A549 (cell line): ENCODE data around the gene CNTN4. TPM values are rescaled to one million over a fixed set of nuclear protein-coding genes. Genes with fewer than 3 reads are reported as not detected.
A peak's percentile ranks its signal among the peaks of the same experiment; 100 is the strongest.

Experiments
- ATAC-seq, 2 experiments: fragments of 200-7000 bp in 1 of 2; fragments of >200 bp in 1 of 2; cut with Nextera tagmentation in 1 of 2; cut with Tn5 transposase in 1 of 2; 3 replicates each; pipeline versions ENCODE4 v1.8.0 to v1.9.1; 2018 to 2020; ENCODE audit warnings: mild to moderate bottlenecking in 1 of 2, moderate library complexity in 1 of 2
- CTCF ChIA-PET: fragments of 300-600 bp; sonication (Branson Sonifier 250); formaldehyde crosslinking; extraction: SDS; loops from one replicate; lab custom pipeline; 2021; ENCODE audit warnings: antibody characterized with exemption, inconsistent platforms; lab: Yijun Ruan, JAX
- POLR2A ChIA-PET: fragments of 350-600 bp; formaldehyde crosslinking; extraction: SDS; loops from one replicate; lab custom pipeline; 2021; ENCODE audit warnings: antibody characterized with exemption, inconsistent platforms; lab: Yijun Ruan, JAX
- DNase-seq, 2 experiments: peaks; one replicate each; pipeline versions ENCODE4 v3.0.0 to v3.0.0-alpha.2; 2011 to 2016; ENCODE audit warnings: low read depth in 1 of 2, low spot score in 1 of 2
- FAIRE-seq: peaks from 2 replicates; lab custom pipeline; 2011; peaks lifted over from hg19 to GRCh38; lab: Jason Lieb, UNC
- H3K27ac ChIP-seq, 2 experiments: fragments of >200 bp; sonication (Bioruptor Twin); formaldehyde crosslinking; 3 replicates each; pipeline ENCODE4 v1.5.1; 2016 to 2017
- H3K4me1 ChIP-seq: fragments of >200 bp; sonication (Bioruptor Twin); formaldehyde crosslinking; 3 replicates; pipeline ENCODE4 v1.6.1; 2016
- H3K4me2 ChIP-seq: fragments of >200 bp; sonication (Bioruptor Twin); formaldehyde crosslinking; 3 replicates; pipeline ENCODE4 v1.6.1; 2016
- H3K4me3 ChIP-seq: fragments of >200 bp; sonication (Bioruptor Twin); formaldehyde crosslinking; 3 replicates; pipeline ENCODE4 v1.5.1; 2016
- H3K9me3 ChIP-seq: fragments of >200 bp; sonication (Bioruptor Twin); formaldehyde crosslinking; 3 replicates; pipeline ENCODE4 v1.6.1; 2016
- ATOH8 ChIP-seq: fragments of 250-450 bp; sonication (Bioruptor Pico); IDR thresholded peaks from 2 replicates; pipeline ENCODE4 v1.5.0; 2020; ENCODE audit warnings: low read depth, mild to moderate bottlenecking, moderate library complexity
- CBX2 ChIP-seq: fragments of 200-600 bp; sonication (generic); IDR thresholded peaks from 2 replicates; pipeline ENCODE4 v1.6.1; 2016; ENCODE audit warnings: low read depth, mild to moderate bottlenecking, borderline replicate concordance
- CHD2 ChIP-seq: fragments of 150-350 bp; IDR thresholded peaks from 2 replicates; pipeline ENCODE4 v1.6.1; 2014; ENCODE audit warnings: low read length; ENCODE audit not compliant: partially characterized antibody
- CHD4 ChIP-seq: fragments of 200-600 bp; sonication (generic); IDR thresholded peaks from 2 replicates; pipeline ENCODE4 v1.6.1; 2016; ENCODE audit warnings: antibody characterized with exemption, mild to moderate bottlenecking, borderline replicate concordance
- FOSB ChIP-seq: fragments of 250-450 bp; sonication (Bioruptor Pico); IDR thresholded peaks from 2 replicates; pipeline ENCODE4 v1.5.0; 2020; ENCODE audit warnings: mild to moderate bottlenecking, moderate library complexity
- HOXA7 ChIP-seq: fragments of 250-450 bp; sonication (Bioruptor Pico); IDR thresholded peaks from 2 replicates; pipeline ENCODE4 v1.5.0; 2020; ENCODE audit warnings: mild to moderate bottlenecking, moderate library complexity
- HOXB5 ChIP-seq: fragments of 250-450 bp; sonication (Bioruptor Pico); IDR thresholded peaks from 2 replicates; pipeline ENCODE4 v1.5.0; 2020; ENCODE audit warnings: mild to moderate bottlenecking, moderate library complexity
- JUN ChIP-seq, 2 experiments: fragments of >200 bp; sonication (Bioruptor Twin); formaldehyde crosslinking; IDR thresholded peaks; 2 replicates in 1 of 2; 3 replicates in 1 of 2; pipeline ENCODE4 v1.6.1; 2016 to 2017
- MAFK ChIP-seq: fragments of 450-650 bp; IDR thresholded peaks from 2 replicates; pipeline ENCODE4 v1.6.1; 2014; ENCODE audit not compliant: partially characterized antibody
- MAZ ChIP-seq: fragments of 150-350 bp; IDR thresholded peaks from 2 replicates; pipeline ENCODE4 v1.6.1; 2014; ENCODE audit warnings: antibody characterized with exemption, low read depth, low read length, borderline replicate concordance
- MYC ChIP-seq: IDR thresholded peaks from 2 replicates; pipeline ENCODE4 v1.6.1; 2012; ENCODE audit warnings: mild to moderate bottlenecking, inconsistent platforms, low read length, improper control_type of control experiment, borderline replicate concordance
- PHF8 ChIP-seq: fragments of 200-600 bp; sonication (generic); IDR thresholded peaks from 2 replicates; pipeline ENCODE4 v1.6.1; 2016; ENCODE audit warnings: low read depth, mild to moderate bottlenecking, antibody characterized with exemption, moderate library complexity, borderline replicate concordance
- RFX5 ChIP-seq: fragments of 450-650 bp; IDR thresholded peaks from 2 replicates; pipeline ENCODE4 v1.7.1; 2014; ENCODE audit warnings: antibody characterized with exemption, mild to moderate bottlenecking, moderate library complexity
- SMC3 ChIP-seq: fragments of >200 bp; sonication (Bioruptor Twin); formaldehyde crosslinking; IDR thresholded peaks from 3 replicates; pipeline ENCODE4 v1.6.1; 2018; ENCODE audit warnings: inconsistent platforms
- ZC3H11A ChIP-seq: fragments of 450-650 bp; IDR thresholded peaks from 2 replicates; pipeline ENCODE4 v1.6.1; 2014; ENCODE audit warnings: antibody characterized with exemption, mild to moderate bottlenecking
- ZNF302 ChIP-seq: fragments of 250-450 bp; sonication (Bioruptor Pico); IDR thresholded peaks from 2 replicates; pipeline ENCODE4 v1.9.0; 2021; ENCODE audit warnings: inconsistent platforms, mild to moderate bottlenecking, moderate library complexity
- WGBS: methylation state at CpG from one replicate; pipeline ENCODE4 v1.1.6; 2017; ENCODE audit errors: missing lambda C conversion rate; 5-methylcytosine and 5-hydroxymethylcytosine counted together
- polyA plus RNA-seq, 4 experiments: library from polyadenylated mRNA; depleted of rRNA in 3 of 4; stranded (reverse); fragments of >200 nt; fragmentation: RNase III in 1 of 4; extraction: RNeasy Plus Mini Kit Qiagen cat#74134 plus additional on column Dnase treatment in 1 of 4; gene quantifications; 2 replicates in 3 of 4; 3 replicates in 1 of 4; pipeline ENCODE4 v1.2.3, GENCODE V29; 2011 to 2017
- TF ChIP-seq, protein P1 (sequence below): fragments of 150-350 bp; IDR thresholded peaks from 2 replicates; pipeline ENCODE4 v1.6.1; 2014; ENCODE audit warnings: low read depth, mild to moderate bottlenecking, low read length
- TF ChIP-seq, protein P2 (sequence below): fragments of >200 bp; sonication (Bioruptor Twin); formaldehyde crosslinking; IDR thresholded peaks from 3 replicates; pipeline ENCODE4 v1.5.1; 2016
- TF ChIP-seq, protein P3 (sequence below): fragments of 450-650 bp; IDR thresholded peaks from 2 replicates; pipeline ENCODE4 v1.6.1; 2014; ENCODE audit warnings: antibody characterized with exemption

The CNTN4 gene
- polyA plus RNA-seq, 2 of the 4 experiments (the other 2 are of a cell fraction): 0.03 TPM; not detected in 1

- DNase-seq (no peak), FAIRE-seq (no peak), ATAC-seq (no peak)
- Histone ChIP-seq H3K4me3 (no peak overlapping the region), H3K4me2 (no peak overlapping the region), H3K9me3 (no peaks in the 10 kb centered on the region), H3K4me1 (no peaks in the 10 kb centered on the region), H3K27ac (no peak overlapping the region)
- POLR2A ChIA-PET: no interaction called here
- CTCF ChIA-PET: no interaction called here
- 0% methylated on average over 1 of the region's 1 CpG for WGBS
- TF ChIP-seq ZC3H11A (no peak), MAFK (no peak)
Measured at GRCh38 chr3:3059645-3060044, 961.0 kb downstream of the CNTN4 start.

- POLR2A ChIA-PET: no interaction called here
- no peak for TF ChIP-seq ATOH8 (CRISPR knock-in tag)
- TF ChIP-seq, protein P1, sequence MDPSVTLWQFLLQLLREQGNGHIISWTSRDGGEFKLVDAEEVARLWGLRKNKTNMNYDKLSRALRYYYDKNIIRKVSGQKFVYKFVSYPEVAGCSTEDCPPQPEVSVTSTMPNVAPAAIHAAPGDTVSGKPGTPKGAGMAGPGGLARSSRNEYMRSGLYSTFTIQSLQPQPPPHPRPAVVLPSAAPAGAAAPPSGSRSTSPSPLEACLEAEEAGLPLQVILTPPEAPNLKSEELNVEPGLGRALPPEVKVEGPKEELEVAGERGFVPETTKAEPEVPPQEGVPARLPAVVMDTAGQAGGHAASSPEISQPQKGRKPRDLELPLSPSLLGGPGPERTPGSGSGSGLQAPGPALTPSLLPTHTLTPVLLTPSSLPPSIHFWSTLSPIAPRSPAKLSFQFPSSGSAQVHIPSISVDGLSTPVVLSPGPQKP: no peak
- TF ChIP-seq MAZ: no peak
- TF ChIP-seq, protein P2, sequence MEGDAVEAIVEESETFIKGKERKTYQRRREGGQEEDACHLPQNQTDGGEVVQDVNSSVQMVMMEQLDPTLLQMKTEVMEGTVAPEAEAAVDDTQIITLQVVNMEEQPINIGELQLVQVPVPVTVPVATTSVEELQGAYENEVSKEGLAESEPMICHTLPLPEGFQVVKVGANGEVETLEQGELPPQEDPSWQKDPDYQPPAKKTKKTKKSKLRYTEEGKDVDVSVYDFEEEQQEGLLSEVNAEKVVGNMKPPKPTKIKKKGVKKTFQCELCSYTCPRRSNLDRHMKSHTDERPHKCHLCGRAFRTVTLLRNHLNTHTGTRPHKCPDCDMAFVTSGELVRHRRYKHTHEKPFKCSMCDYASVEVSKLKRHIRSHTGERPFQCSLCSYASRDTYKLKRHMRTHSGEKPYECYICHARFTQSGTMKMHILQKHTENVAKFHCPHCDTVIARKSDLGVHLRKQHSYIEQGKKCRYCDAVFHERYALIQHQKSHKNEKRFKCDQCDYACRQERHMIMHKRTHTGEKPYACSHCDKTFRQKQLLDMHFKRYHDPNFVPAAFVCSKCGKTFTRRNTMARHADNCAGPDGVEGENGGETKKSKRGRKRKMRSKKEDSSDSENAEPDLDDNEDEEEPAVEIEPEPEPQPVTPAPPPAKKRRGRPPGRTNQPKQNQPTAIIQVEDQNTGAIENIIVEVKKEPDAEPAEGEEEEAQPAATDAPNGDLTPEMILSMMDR: no peak
- TF ChIP-seq RFX5: no peak
- no peak for TF ChIP-seq FOSB (CRISPR knock-in tag)
- TF ChIP-seq CHD2: no peak
- no peak for TF ChIP-seq JUN (IDR thresholded peaks at IDR 0.05)
- no peak for TF ChIP-seq SMC3
- no peak for TF ChIP-seq HOXB5 (CRISPR knock-in tag)
- TF ChIP-seq CHD4: no peak
Measured at GRCh38 chr3:3064297-3064696, 965.6 kb downstream of the CNTN4 start.

GRCh38 chr3:3065876-3066275 lies 967.2 kb downstream of the CNTN4 start:
- WGBS: 22% methylated on average over 2 of the region's 2 CpGs
- no peak for TF ChIP-seq HOXA7 (CRISPR knock-in tag)
- peak; percentile 30 for TF ChIP-seq MAFK
- peak overlapping the region; percentile 55 for H3K4me2 ChIP-seq
- CTCF ChIA-PET: interaction anchor here (1.1 kb wide), 1 partner anchor 19 kb away, joined by 3 read pairs; no protein-coding TSS in a partner anchor
- H3K9me3 ChIP-seq: no peaks in the 10 kb centered on the region
- no peak overlapping the region for H3K4me3 ChIP-seq
- H3K27ac ChIP-seq: 0 out of 6 replicates have a peak overlapping the region, but pooled peaks of 1 of the 2 experiments have one; percentile 1
- FAIRE-seq (no peak), DNase-seq (peak; percentile 8 to 55), ATAC-seq (peak; percentile 78 to 90; a peak in 5 of 6 replicates)
- POLR2A ChIA-PET: no interaction called here
- peaks cover 12% of the 10 kb centered on the region; the same call in 2 of the 3 replicates for H3K4me1 ChIP-seq

More at GRCh38 chr3:3064297-3064696, 965.6 kb downstream of the CNTN4 start:
- Histone ChIP-seq H3K4me2 (no peak overlapping the region), H3K27ac (no peak overlapping the region), H3K9me3 (no peaks in the 10 kb centered on the region), H3K4me3 (no peak overlapping the region), H3K4me1 (peaks cover 12% of the 10 kb centered on the region; the same call in 2 of the 3 replicates)
- CTCF ChIA-PET: no interaction called here
- DNase-seq (no peak), ATAC-seq (no peak), FAIRE-seq (no peak)
- 73% methylated on average over 4 of the region's 4 CpGs for WGBS

- H3K27ac ChIP-seq: no peak overlapping the region
- TF ChIP-seq MYC (no peak), SMC3 (no peak), PHF8 (no peak), CBX2 (no peak), FOSB (CRISPR knock-in tag) (no peak), MAFK (no peak), ZNF302 (CRISPR knock-in tag) (no peak), ATOH8 (CRISPR knock-in tag) (no peak), MAZ (no peak)
- TF ChIP-seq, protein P3, sequence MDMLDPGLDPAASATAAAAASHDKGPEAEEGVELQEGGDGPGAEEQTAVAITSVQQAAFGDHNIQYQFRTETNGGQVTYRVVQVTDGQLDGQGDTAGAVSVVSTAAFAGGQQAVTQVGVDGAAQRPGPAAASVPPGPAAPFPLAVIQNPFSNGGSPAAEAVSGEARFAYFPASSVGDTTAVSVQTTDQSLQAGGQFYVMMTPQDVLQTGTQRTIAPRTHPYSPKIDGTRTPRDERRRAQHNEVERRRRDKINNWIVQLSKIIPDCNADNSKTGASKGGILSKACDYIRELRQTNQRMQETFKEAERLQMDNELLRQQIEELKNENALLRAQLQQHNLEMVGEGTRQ: no peak
- TF ChIP-seq, all 56 proteins: peak for 0
- FAIRE-seq: no peak
- WGBS: 13% methylated on average over 2 of the region's 2 CpGs
- Histone ChIP-seq H3K4me1 (peaks cover 12% of the 10 kb centered on the region; the same call in 2 of the 3 replicates), H3K4me3 (no peak overlapping the region), H3K4me2 (peak overlapping the region; percentile 55), H3K9me3 (no peaks in the 10 kb centered on the region)
- no peak for ATAC-seq
- ChIA-PET CTCF (interaction anchor here (1.1 kb wide), 1 partner anchor 18 kb away, joined by 3 read pairs; no protein-coding TSS in a partner anchor), POLR2A (no interaction called here)
- DNase-seq: no peak
Measured at GRCh38 chr3:3066378-3066777, 967.7 kb downstream of the CNTN4 start.
